ENCODE measurements around the gene PTCRA. TPM values are rescaled to one million over a fixed set of nuclear protein-coding genes. Genes with fewer than 3 reads are reported as not detected.

Gene PTCRA
- total and polyA plus RNA-seq, 2 of the 4 experiments (the other 2 are of a cell fraction): not detected

DNA sequence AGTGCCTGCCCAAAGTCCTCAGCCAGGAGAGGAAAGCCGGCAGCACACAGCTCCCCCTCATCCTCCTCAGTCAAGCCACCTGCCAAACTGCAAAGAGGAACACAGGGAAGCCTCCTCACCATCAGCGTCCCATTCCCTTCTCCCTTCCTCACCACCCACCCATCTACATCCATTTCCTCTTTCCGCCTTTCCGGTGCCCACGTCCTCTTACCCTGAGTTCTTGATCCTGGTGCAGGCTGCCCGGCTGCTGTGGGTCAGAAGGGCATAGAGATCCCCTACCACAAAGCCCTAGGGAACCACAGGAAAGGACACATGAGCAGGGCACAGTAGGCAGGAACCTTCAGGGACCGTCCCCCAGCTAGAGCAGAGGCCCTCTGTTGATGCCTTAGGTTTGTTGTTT lies 50.7 kb downstream of the PTCRA start:
- no peak overlapping the region for H3K18ac ChIP-seq (ENCODE audit: low read depth, low read length)
- H4K20me1 ChIP-seq (ENCODE audit: insufficient read depth, low read length): peaks cover 9% of the 10 kb centered on the region; the same call in 1 of the 2 replicates
- CTCF ChIA-PET: no interaction called here
- intact Hi-C loops (cut with micrococcal nuclease): no loop called here
- H4K5ac ChIP-seq (ENCODE audit: low read depth, low read length): no peak overlapping the region
- no peak overlapping the region for H4K8ac ChIP-seq (ENCODE audit: low read depth in 2 of 2, low read length in 2 of 2)
- H3K4me1 ChIP-seq (ENCODE audit: control insufficient read depth, insufficient read depth, low read length): peaks cover 18% of the 10 kb centered on the region
- H3K4me3 ChIP-seq (ENCODE audit: insufficient read depth, low read depth, low read length): no peak overlapping the region
- H3K4me2 ChIP-seq (ENCODE audit: low read depth, low read length): no peak overlapping the region
- peaks cover 4 to 24% of the 10 kb centered on the region in 2 experiments; a peak in 3 of 4 replicates for H3K79me1 ChIP-seq (ENCODE audit: low read depth in 1 of 2, low read length in 2 of 2)
- H3K27me3 ChIP-seq (ENCODE audit: control insufficient read depth, insufficient read depth, low read length): no peaks in the 10 kb centered on the region
- POLR2A ChIA-PET (ENCODE audit: unreplicated experiment): no interaction called here
- H3K4ac ChIP-seq (ENCODE audit: low read depth, low read length): no peak overlapping the region
- BruUV-seq (replicated peaks): no TSS peak
- TF ChIP-seq MXI1 (IDR thresholded peaks at IDR 0.05; ENCODE audit: borderline replicate concordance, low read depth, low read length): no peak
- no peak for TF ChIP-seq RFX5 (IDR thresholded peaks at IDR 0.05; ENCODE audit: low read depth, low read length)
- no peak overlapping the region for H2AK5ac ChIP-seq (ENCODE audit: low read depth, low read length)
- H3K23ac ChIP-seq (ENCODE audit: low read depth, low read length): no peak overlapping the region
- H2BK20ac ChIP-seq (ENCODE audit: low read depth, low read length): no peak overlapping the region
- no peak overlapping the region for H3K27ac ChIP-seq (ENCODE audit: insufficient read depth, low read length)
- dilution Hi-C loops (cut with HindIII; ENCODE audit: low sequenced_read_pairs, unreplicated experiment): no loop called here
- in situ Hi-C loops (cut with MboI; ENCODE audit: low sequenced_read_pairs): no loop called here
- ATAC-seq (ENCODE audit: low read depth): no peak
- peaks cover 52% of the 10 kb centered on the region for H3K36me3 ChIP-seq (ENCODE audit: control insufficient read depth, insufficient read depth, low read length)
- H2BK5ac ChIP-seq (ENCODE audit: low read depth, low read length, poor library complexity, severe bottlenecking): no peak overlapping the region
- no peak overlapping the region for H3K14ac ChIP-seq (replicated peaks; ENCODE audit: low read depth, low read length)
- H2BK15ac ChIP-seq (ENCODE audit: low read depth, low read length): no peak overlapping the region
- no peak overlapping the region for H4K91ac ChIP-seq (ENCODE audit: insufficient read depth, low read depth, low read length)
- no peak for DNase-seq
- no peak overlapping the region for H2AFZ ChIP-seq (replicated peaks; ENCODE audit: low read length, poor library complexity)
- no peak overlapping the region for H3K56ac ChIP-seq (ENCODE audit: extremely low read depth, insufficient read depth, low read length)
- no peak overlapping the region for H3K9ac ChIP-seq (ENCODE audit: low read depth, low read length)
- no peak overlapping the region for H2BK120ac ChIP-seq (ENCODE audit: low read depth, low read length)
- WGBS, 2 experiments (ENCODE audit: extremely low coverage in 2 of 2, insufficient read length in 1 of 2): 56 to 100% methylated on average over 1 to 3 of the region's 7 CpGs
- no peak overlapping the region for H2AK9ac ChIP-seq (replicated peaks; ENCODE audit: low read depth, low read length, poor library complexity)
- no peaks in the 10 kb centered on the region for H3K9me3 ChIP-seq (ENCODE audit: control insufficient read depth, insufficient read depth, low read length)
- peaks cover 20% of the 10 kb centered on the region for H3K9me1 ChIP-seq (ENCODE audit: insufficient read depth, low read length)
